AG10803 (cell line): ENCODE measurements around the gene C11orf54.
"Not testable (repeated sequence)": the region's sequence is repeated elsewhere in the genome, so short reads cannot be mapped to it uniquely, and the experiment has no call there.

Source experiments
- DNase-seq: peaks from one replicate; pipeline ENCODE4 v3.0.0; 2010; ENCODE audit warnings: low read depth
- H3K4me3 ChIP-seq: 2 replicates; pipeline ENCODE4 v1.5.1; 2011; ENCODE audit warnings: mild to moderate bottlenecking, low read length, control low read depth
- TF ChIP-seq, protein P1 (sequence below): conservative IDR thresholded peaks from 2 replicates; pipeline ENCODE4 v1.5.1; 2011; ENCODE audit warnings: mild to moderate bottlenecking, low read length, control low read depth, inconsistent platforms

Gene C11orf54

DNA sequence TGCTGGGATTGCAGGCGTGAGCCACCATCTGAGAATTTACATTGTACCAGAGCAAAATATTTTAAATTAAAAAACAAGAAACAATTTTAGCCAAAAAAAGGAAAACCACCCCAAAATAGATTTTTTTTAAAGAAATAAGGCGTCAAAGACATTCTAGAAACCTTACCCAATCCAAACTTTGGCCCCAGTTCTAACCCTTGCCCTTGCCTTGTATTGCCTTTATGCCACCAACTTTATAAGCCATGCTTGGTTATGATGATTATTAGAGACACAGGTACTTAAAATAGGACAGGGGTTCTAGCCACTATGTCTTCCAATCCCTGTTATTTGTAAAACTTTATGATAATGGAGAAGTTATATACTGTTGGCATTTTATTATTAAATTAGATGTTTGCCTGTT, 11.8 kb downstream of the C11orf54 start:
- no peak for DNase-seq
- no peak overlapping the region for H3K4me3 ChIP-seq
- TF ChIP-seq, protein P1, sequence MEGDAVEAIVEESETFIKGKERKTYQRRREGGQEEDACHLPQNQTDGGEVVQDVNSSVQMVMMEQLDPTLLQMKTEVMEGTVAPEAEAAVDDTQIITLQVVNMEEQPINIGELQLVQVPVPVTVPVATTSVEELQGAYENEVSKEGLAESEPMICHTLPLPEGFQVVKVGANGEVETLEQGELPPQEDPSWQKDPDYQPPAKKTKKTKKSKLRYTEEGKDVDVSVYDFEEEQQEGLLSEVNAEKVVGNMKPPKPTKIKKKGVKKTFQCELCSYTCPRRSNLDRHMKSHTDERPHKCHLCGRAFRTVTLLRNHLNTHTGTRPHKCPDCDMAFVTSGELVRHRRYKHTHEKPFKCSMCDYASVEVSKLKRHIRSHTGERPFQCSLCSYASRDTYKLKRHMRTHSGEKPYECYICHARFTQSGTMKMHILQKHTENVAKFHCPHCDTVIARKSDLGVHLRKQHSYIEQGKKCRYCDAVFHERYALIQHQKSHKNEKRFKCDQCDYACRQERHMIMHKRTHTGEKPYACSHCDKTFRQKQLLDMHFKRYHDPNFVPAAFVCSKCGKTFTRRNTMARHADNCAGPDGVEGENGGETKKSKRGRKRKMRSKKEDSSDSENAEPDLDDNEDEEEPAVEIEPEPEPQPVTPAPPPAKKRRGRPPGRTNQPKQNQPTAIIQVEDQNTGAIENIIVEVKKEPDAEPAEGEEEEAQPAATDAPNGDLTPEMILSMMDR: no peak

DNA sequence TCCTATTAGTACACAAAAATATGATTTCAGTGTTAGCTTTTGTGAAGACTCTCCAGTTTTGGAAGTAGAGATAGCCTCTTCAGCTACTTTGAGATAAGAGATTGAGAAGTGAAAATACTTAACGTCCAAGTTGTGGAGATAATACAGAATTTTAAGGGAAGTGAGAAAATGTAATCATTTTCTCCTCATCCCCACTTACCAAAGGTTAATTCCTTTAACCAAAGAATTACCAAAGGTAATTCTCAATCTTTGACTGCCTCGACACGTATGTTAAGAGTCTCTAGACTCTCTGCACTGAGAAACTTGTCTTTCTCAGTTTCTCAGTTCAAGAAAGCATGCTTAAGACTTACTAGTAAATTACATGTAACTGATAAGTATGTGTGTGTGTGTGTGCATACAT, 15.3 kb downstream of the C11orf54 start:
- no peak overlapping the region for H3K4me3 ChIP-seq
- DNase-seq: no peak
- TF ChIP-seq, protein P1: no peak

DNA sequence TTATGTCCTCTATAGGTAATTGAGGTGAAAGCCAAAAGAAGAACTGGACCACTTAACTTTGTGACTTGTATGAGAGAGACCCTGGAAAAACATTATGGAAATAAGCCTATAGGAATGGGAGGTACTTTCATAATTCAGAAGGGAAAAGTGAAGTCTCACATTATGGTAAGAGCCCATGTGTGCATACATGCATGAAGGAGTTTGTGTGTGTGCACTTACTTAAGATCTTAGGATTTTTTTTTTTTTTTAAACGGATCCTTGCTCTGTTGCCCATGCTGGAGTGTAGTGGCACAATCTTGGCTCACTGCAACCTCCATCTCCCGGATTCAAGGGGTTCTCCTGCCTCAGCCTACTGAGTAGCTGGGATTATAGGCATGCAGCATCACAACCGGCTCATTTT, 15.8 kb downstream of the C11orf54 start:
- TF ChIP-seq, protein P1: no peak
- no peak for DNase-seq
- no peak overlapping the region for H3K4me3 ChIP-seq

DNA sequence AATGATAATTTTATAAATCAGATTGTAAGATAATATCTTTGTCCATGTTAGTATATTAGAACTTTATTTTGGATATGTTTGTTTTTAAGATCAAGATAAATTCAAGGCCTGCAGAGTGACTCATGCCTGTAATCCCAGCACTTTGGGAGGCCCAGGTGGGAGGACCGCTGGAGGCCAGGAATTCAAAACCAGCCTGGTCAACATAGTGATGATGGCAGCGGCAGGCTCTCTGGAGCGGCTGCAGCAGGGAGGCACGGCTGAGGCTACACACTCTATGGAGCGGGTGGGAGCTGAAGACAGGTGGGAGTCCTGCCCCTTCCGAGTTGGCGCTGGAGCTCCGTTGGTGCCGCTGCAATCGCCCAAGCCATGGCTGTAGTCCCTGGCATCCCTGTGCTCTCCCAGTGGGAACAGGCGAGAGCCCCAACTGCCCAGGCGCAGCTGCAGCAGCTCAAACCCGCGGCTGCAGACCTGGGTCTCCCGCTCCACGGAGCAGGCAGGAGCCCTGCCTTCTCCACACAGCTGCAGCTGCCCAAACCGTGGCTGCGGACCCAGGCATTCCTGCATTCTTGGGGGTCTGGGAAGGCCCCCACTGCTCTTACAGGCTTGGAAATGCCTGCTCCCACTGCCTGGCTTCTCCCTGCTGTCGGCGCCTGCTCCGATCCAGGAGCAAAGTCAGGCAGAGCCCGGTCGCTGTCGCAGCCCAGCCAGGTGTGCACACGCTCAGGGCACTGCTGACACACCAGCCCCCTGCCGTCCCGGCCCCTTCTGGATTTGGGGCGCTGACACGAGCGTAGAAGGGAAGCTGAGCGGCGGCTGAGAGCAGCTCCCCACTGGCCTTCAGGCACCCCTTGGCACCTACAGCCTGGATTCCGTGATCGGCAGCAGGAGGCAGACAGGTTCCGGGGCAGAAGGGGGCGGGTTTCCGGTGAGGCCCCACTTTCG, 16.7 kb downstream of the C11orf54 start:
- DNase-seq: no peak
- H3K4me3 ChIP-seq: no peak overlapping the region
- TF ChIP-seq, protein P1: no peak

DNA sequence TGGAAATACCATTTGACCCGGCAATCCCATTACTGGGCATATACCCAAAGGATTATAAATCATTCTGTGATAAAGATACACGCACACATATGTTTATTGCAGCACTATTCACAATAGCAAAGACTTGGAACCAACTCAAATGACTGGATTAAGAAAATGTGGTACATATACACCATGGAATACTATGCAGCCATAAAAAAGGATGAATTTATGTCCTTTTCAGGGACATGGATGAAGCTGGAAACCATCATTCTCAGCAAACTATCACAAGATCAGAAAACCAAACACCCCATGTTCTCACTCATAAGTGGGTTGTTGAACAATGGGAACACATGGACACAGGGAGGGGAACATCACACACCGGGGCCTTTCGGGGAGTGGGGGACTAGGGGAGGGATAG, 17.7 kb downstream of the C11orf54 start:
- not testable (repeated sequence) for DNase-seq, H3K4me3 ChIP-seq

DNA sequence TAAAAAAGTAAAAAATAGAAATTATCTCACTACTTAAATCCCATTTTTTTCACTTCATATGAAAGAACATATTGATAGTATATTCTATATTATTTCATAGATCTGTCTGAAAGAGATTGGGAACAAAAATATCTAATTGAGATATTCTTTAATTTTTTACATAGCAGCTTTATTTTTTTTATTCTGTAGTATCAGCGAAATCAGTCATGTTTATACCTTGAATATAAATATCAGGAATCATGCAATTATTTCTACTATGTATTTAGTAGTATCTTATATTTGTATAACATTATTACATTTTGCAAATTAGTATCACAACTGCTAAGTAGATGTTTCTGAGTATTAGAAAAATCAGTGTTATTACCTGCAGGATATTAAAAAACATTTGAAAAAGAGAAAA, 20.4 kb downstream of the C11orf54 start:
- no peak for DNase-seq
- TF ChIP-seq, protein P1: no peak
- H3K4me3 ChIP-seq: no peak overlapping the region

DNA sequence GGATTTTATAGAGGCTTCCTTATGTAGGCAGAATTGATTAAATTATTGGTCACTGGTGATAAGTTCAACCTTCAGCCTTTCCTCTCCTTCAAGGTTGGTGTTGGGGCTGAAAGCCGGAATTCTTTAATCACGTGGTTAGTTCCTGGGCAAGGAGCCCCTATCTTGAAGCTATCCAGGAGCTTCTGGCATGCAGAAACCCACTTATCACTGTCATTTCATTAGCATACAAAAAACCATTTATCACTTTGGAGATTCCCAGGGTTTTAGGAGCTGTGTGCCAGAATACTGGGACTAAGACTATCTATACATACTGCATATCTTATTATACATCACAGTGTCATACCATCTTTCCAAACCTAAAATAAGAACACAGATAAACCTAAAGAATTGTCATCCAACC, 24.1 kb downstream of the C11orf54 start:
- TF ChIP-seq, protein P1: no peak
- H3K4me3 ChIP-seq: no peak overlapping the region
- DNase-seq: no peak
